H1 (cell line): Measurements from ENCODE around the gene ST8SIA5. TPM values are rescaled to one million over a fixed set of nuclear protein-coding genes. Genes with fewer than 3 reads are reported as not detected.

Experiments
- CTCF ChIA-PET: fragments of 300-600 bp; sonication (Branson Sonifier 250); formaldehyde crosslinking; loops from one replicate; lab custom pipeline; 2021; ENCODE audit not compliant: partially characterized antibody; lab: Charles Lee
- POLR2A ChIA-PET: fragments of 300-600 bp; sonication (Branson Sonifier 250); formaldehyde crosslinking; loops from one replicate; lab custom pipeline; 2021; ENCODE audit warnings: inconsistent platforms; ENCODE audit not compliant: partially characterized antibody; lab: Charles Lee
- DNase-seq, 2 experiments: peaks; one replicate each; pipeline versions ENCODE4 v3.0.0 to v3.0.0-alpha.2; 2010 to 2022; ENCODE audit warnings: low spot score in 2 of 2, low read depth in 1 of 2, mixed read lengths in 1 of 2
- FAIRE-seq: peaks from 2 replicates; lab custom pipeline; 2011; peaks lifted over from hg19 to GRCh38; lab: Jason Lieb, UNC
- H2AFZ ChIP-seq: 2 replicates; pipeline ENCODE4 v1.8.1; 2012; ENCODE audit warnings: low read length, inconsistent platforms
- H2AK5ac ChIP-seq: 2 replicates; pipeline ENCODE4 v1.6.1; 2013; ENCODE audit warnings: low read depth, low read length
- H2BK120ac ChIP-seq: replicated peaks from 2 replicates; pipeline ENCODE3; 2013; ENCODE audit warnings: low read depth, low read length, inconsistent platforms
- H2BK12ac ChIP-seq: 2 replicates; pipeline ENCODE4 v1.6.1; 2013; ENCODE audit warnings: low read depth, low read length
- H2BK15ac ChIP-seq: 2 replicates; pipeline ENCODE4 v1.6.1; 2013; ENCODE audit warnings: low read length
- H2BK20ac ChIP-seq: 2 replicates; pipeline ENCODE4 v1.6.1; 2013; ENCODE audit warnings: low read length
- H2BK5ac ChIP-seq: 2 replicates; pipeline ENCODE4 v1.6.1; 2013; ENCODE audit warnings: low read depth, low read length
- H3K14ac ChIP-seq: 2 replicates; pipeline ENCODE4 v1.6.1; 2013; ENCODE audit warnings: inconsistent platforms; ENCODE audit not compliant: insufficient read length
- H3K18ac ChIP-seq: 2 replicates; pipeline ENCODE4 v1.6.1; 2013; ENCODE audit warnings: low read length; ENCODE audit errors: extremely low read depth
- H3K23ac ChIP-seq: 2 replicates; pipeline ENCODE4 v1.6.1; 2013; ENCODE audit warnings: inconsistent platforms; ENCODE audit not compliant: insufficient read length
- H3K23me2 ChIP-seq: 2 replicates; pipeline ENCODE4 v1.6.1; 2013; ENCODE audit warnings: low read depth, low read length
- H3K27ac ChIP-seq: 2 replicates; pipeline ENCODE4 v1.6.1; 2011; ENCODE audit warnings: low read depth, low read length, inconsistent platforms
- H3K27me3 ChIP-seq, 4 experiments: replicated peaks in 1 of 4; 1 replicate in 1 of 4; 2 replicates in 3 of 4; pipeline versions ENCODE4 v1.6.1 to v1.8.1; 2011 to 2013; ENCODE audit warnings: low read length in 3 of 4, mild to moderate bottlenecking in 3 of 4, inconsistent platforms in 2 of 4, mixed read lengths in 2 of 4, moderate library complexity in 1 of 4; ENCODE audit not compliant: control insufficient read depth in 3 of 4, insufficient read depth in 3 of 4; ENCODE audit errors: extremely low read depth in 1 of 4
- H3K36me3 ChIP-seq, 4 experiments: 2 replicates each; pipeline versions ENCODE4 v1.6.1 to v1.8.1; 2011 to 2013; ENCODE audit warnings: mild to moderate bottlenecking in 4 of 4, low read length in 3 of 4, moderate library complexity in 2 of 4, control low read depth in 1 of 4, inconsistent platforms in 1 of 4; ENCODE audit not compliant: insufficient read depth in 4 of 4, control insufficient read depth in 2 of 4
- H3K4ac ChIP-seq: replicated peaks from 2 replicates; pipeline ENCODE3; 2013; ENCODE audit warnings: low read length, low read depth, mixed read lengths, inconsistent platforms; ENCODE audit not compliant: insufficient read length
- H3K4me1 ChIP-seq, 4 experiments: replicated peaks in 1 of 4; 1 replicate in 1 of 4; 2 replicates in 3 of 4; pipeline versions ENCODE4 v1.6.1 to v1.8.1; 2011 to 2013; ENCODE audit warnings: low read length in 3 of 4, inconsistent platforms in 2 of 4, mixed read lengths in 1 of 4; ENCODE audit not compliant: insufficient read depth in 4 of 4, control insufficient read depth in 3 of 4
- H3K4me2 ChIP-seq, 2 experiments: 2 replicates each; pipeline versions ENCODE4 v1.6.1 to v1.8.1; 2011 to 2013; ENCODE audit warnings: low read depth in 2 of 2, low read length in 2 of 2, control low read depth in 1 of 2, inconsistent platforms in 1 of 2, mild to moderate bottlenecking in 1 of 2; ENCODE audit not compliant: insufficient read depth in 1 of 2
- H3K4me3 ChIP-seq, 4 experiments: fragments of 200-600, 300-600 bp in 1 of 4; sonication (generic), shearing (Covaris generic), sonication (Bioruptor Twin) in 1 of 4; 2 replicates each; pipeline versions ENCODE4 v1.5.1 to v1.8.1; 2011 to 2016; ENCODE audit warnings: low read length in 4 of 4, low read depth in 3 of 4, control low read depth in 2 of 4, inconsistent platforms in 2 of 4, mild to moderate bottlenecking in 2 of 4, mixed read lengths in 1 of 4, moderate library complexity in 1 of 4; ENCODE audit not compliant: insufficient read depth in 2 of 4; ENCODE audit errors: extremely low read depth in 1 of 4
- H3K56ac ChIP-seq: replicated peaks from 2 replicates; pipeline ENCODE3; 2013; ENCODE audit warnings: low read depth, mild to moderate bottlenecking, mixed read lengths, low read length, inconsistent platforms; ENCODE audit not compliant: insufficient read length
- H3K79me1 ChIP-seq: 2 replicates; pipeline ENCODE4 v1.6.1; 2013; ENCODE audit warnings: low read depth, low read length, control low read depth
- H3K79me2 ChIP-seq, 2 experiments: 2 replicates each; pipeline versions ENCODE4 v1.6.1 to v1.8.1; 2012 to 2013; ENCODE audit warnings: low read length in 2 of 2, mild to moderate bottlenecking in 2 of 2, inconsistent platforms in 1 of 2; ENCODE audit not compliant: insufficient read depth in 2 of 2, control insufficient read depth in 1 of 2
- H3K9ac ChIP-seq, 4 experiments: replicated peaks in 1 of 4; 1 replicate in 1 of 4; 2 replicates in 3 of 4; pipeline versions ENCODE4 v1.6.1 to v1.8.1; 2011 to 2013; ENCODE audit warnings: low read depth in 3 of 4, low read length in 3 of 4, control low read depth in 2 of 4, mild to moderate bottlenecking in 2 of 4, moderate library complexity in 2 of 4, inconsistent platforms in 1 of 4; ENCODE audit errors: extremely low read depth in 1 of 4
- H3K9me3 ChIP-seq, 2 experiments: 2 replicates each; pipeline versions ENCODE4 v1.6.1 to v1.8.1; 2012 to 2013; ENCODE audit warnings: mild to moderate bottlenecking in 2 of 2, moderate library complexity in 2 of 2, control low read depth in 1 of 2, inconsistent platforms in 1 of 2, low read depth in 1 of 2, low read length in 1 of 2, mixed read lengths in 1 of 2; ENCODE audit not compliant: insufficient read depth in 2 of 2
- H4K20me1 ChIP-seq, 2 experiments: replicated peaks in 1 of 2; 2 replicates each; pipeline versions ENCODE3 to v1.8.1; 2011 to 2013; ENCODE audit warnings: inconsistent platforms in 2 of 2, low read length in 2 of 2, mild to moderate bottlenecking in 1 of 2; ENCODE audit not compliant: insufficient read depth in 2 of 2, control insufficient read depth in 1 of 2
- H4K5ac ChIP-seq: 2 replicates; pipeline ENCODE4 v1.6.1; 2013; ENCODE audit warnings: low read length, low read depth, mixed read lengths, inconsistent platforms; ENCODE audit not compliant: insufficient read length
- H4K8ac ChIP-seq: 2 replicates; pipeline ENCODE4 v1.8.0; 2013; ENCODE audit warnings: mild to moderate bottlenecking, moderate library complexity, low read length, inconsistent platforms; ENCODE audit not compliant: insufficient read depth; ENCODE audit errors: extremely low read depth
- H4K91ac ChIP-seq: replicated peaks from 2 replicates; pipeline ENCODE3; 2013; ENCODE audit warnings: low read length, mixed read lengths, inconsistent platforms; ENCODE audit not compliant: insufficient read length
- BCL11A ChIP-seq, 2 experiments: IDR thresholded peaks; one replicate each; pipeline ENCODE4 v1.6.1; 2011; ENCODE audit warnings: low read depth in 2 of 2, low read length in 2 of 2, mild to moderate bottlenecking in 2 of 2
- CBX5 ChIP-seq: fragments of 300-800, 300-1000 bp; sonication (generic); IDR thresholded peaks from 2 replicates; pipeline ENCODE4 v1.7.1; 2016; ENCODE audit warnings: antibody characterized with exemption, low read length, low read depth
- CBX8 ChIP-seq: fragments of 300-800, 300-1000 bp; sonication (generic); IDR thresholded peaks from 2 replicates; pipeline ENCODE4 v1.7.1; 2016; ENCODE audit warnings: low read depth, low read length, borderline replicate concordance
- CHD2 ChIP-seq: IDR thresholded peaks from 2 replicates; pipeline ENCODE4 v1.6.1; 2012; ENCODE audit warnings: low read length, improper control_type of control experiment
- CTBP2 ChIP-seq: IDR thresholded peaks from 2 replicates; pipeline ENCODE4 v1.7.0; 2011; ENCODE audit warnings: borderline replicate concordance, mild to moderate bottlenecking, moderate library complexity, mixed read lengths, low read length; ENCODE audit not compliant: insufficient read depth, insufficient read length
- GABPA ChIP-seq: IDR thresholded peaks from 2 replicates; pipeline ENCODE4 v1.6.1; 2011; ENCODE audit warnings: mild to moderate bottlenecking, low read length, moderate library complexity, borderline replicate concordance; ENCODE audit not compliant: insufficient read depth
- HDAC6 ChIP-seq: IDR thresholded peaks from one replicate; pipeline ENCODE4 v1.7.1; 2012; ENCODE audit warnings: low read depth, mild to moderate bottlenecking, inconsistent platforms, low read length, moderate library complexity
- MAFK ChIP-seq: IDR thresholded peaks from 2 replicates; pipeline ENCODE4 v1.6.1; 2012; ENCODE audit warnings: low read depth, mild to moderate bottlenecking, improper control_type of control experiment, low read length
- NANOG ChIP-seq: IDR thresholded peaks from 2 replicates; pipeline ENCODE4 v1.6.1; 2011; ENCODE audit warnings: low read length, low read depth, mild to moderate bottlenecking, inconsistent platforms; ENCODE audit not compliant: insufficient read depth, poor library complexity, severe bottlenecking
- PHF8 ChIP-seq: fragments of 200-600 bp; sonication (generic); conservative IDR thresholded peaks from 2 replicates; pipeline ENCODE4 v1.7.1; 2012; ENCODE audit warnings: low read depth, mild to moderate bottlenecking, inconsistent platforms, low read length, moderate library complexity
- SIRT6 ChIP-seq: IDR thresholded peaks from one replicate; pipeline ENCODE4 v1.7.1; 2012; ENCODE audit warnings: low read length, inconsistent platforms
- SP2 ChIP-seq: IDR thresholded peaks from 2 replicates; pipeline ENCODE4 v1.6.1; 2012; ENCODE audit warnings: mild to moderate bottlenecking, low read length, inconsistent platforms
- SP4 ChIP-seq: IDR thresholded peaks from 2 replicates; pipeline ENCODE4 v1.6.1; 2012; ENCODE audit warnings: low read length, inconsistent platforms
- WGBS, 2 experiments: shearing (Covaris generic) in 1 of 2; methylation state at CpG; one replicate each; pipeline versions ENCODE4 v1.1.6 to v1.1.7; 2013 to 2015; ENCODE audit warnings: low lambda C conversion rate in 2 of 2, mixed read lengths in 2 of 2, inconsistent platforms in 1 of 2, low coverage in 1 of 2, missing lambda C conversion rate in 1 of 2; ENCODE audit not compliant: insufficient replicate concordance in 2 of 2, insufficient coverage in 1 of 2, insufficient read length in 1 of 2; ENCODE audit errors: extremely low coverage in 1 of 2, missing lambda C conversion rate in 1 of 2; 5-methylcytosine and 5-hydroxymethylcytosine counted together
- polyA plus RNA-seq, 7 experiments: library from polyadenylated mRNA; depleted of rRNA in 3 of 7; stranded (reverse) in 5 of 7; unstranded in 2 of 7; fragments of >200 nt in 5 of 7; fragments of 200-250 nt in 2 of 7; gene quantifications; 1 replicate in 5 of 7; 2 replicates in 1 of 7; 4 replicates in 1 of 7; pipeline versions ENCODE4 v1.2.1 to v1.2.3, GENCODE V29; 2011 to 2013; ENCODE audit warnings: missing spikeins in 2 of 7, mixed read lengths in 2 of 7
- total RNA-seq: library from RNA; stranded (reverse); fragmentation: NEBNext Ultra II Directional; extraction: Animal tissue kit (Norgen Biotek cat#: 25700); gene quantifications from 2 replicates; pipeline ENCODE4 v1.2.1, GENCODE V29; 2021

ST8SIA5 gene
- total and polyA plus RNA-seq, 2 of the 8 experiments (the other 6 are each of a cell fraction or from before 2014, with no cell fraction given), result 2.4 to 6.3 TPM

DNA sequence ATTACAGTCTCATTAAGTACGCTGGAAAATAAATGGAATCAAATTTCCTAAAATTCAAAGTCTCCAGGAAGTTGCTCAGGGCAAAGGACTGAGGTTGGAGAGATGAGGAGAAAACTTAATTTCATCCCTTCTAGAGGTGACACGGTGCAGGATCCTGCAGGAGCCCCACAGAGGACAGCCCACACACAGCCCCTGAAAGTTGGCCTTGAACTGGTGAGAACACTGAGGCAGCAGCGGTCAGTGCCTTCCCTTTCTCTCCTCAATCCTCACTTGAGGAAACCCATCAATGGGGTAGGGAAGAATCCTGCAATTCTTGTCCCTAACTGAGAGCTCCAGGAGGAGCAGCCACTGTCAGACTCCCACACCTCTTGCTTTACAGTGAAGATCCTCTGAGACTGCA, 137.3 kb downstream of the ST8SIA5 start:
- no peak overlapping the region for H2AK5ac ChIP-seq
- POLR2A ChIA-PET, result no interaction called here
- 0 out of 7 replicates have a peak, but pooled peaks cover 0 to 2% (median 0%) of the 10 kb centered on the region in 4 experiments for H3K27me3 ChIP-seq
- no peaks in the 10 kb centered on the region for H3K36me3 ChIP-seq
- H4K8ac ChIP-seq, result no peak overlapping the region
- no peak overlapping the region for H2BK15ac ChIP-seq
- no peak overlapping the region for H3K27ac ChIP-seq
- no peaks in the 10 kb centered on the region for H3K79me1 ChIP-seq
- H3K9ac ChIP-seq, result no peak overlapping the region
- no peak overlapping the region for H3K4me2 ChIP-seq
- no peak overlapping the region for H3K4ac ChIP-seq
- no peak overlapping the region for H2BK120ac ChIP-seq
- no peak overlapping the region for H2BK5ac ChIP-seq
- no peak overlapping the region for H3K56ac ChIP-seq
- H4K5ac ChIP-seq, result no peak overlapping the region
- no peaks in the 10 kb centered on the region for H3K23me2 ChIP-seq
- TF ChIP-seq MAFK (no peak), CTBP2 (no peak), SP2 (no peak), SIRT6 (no peak), CBX8 (no peak), NANOG (no peak), HDAC6 (no peak), PHF8 (no peak), SP4 (no peak), BCL11A (IDR thresholded peaks at IDR 0.05; ENCODE audit: low read depth in 2 of 2, low read length in 2 of 2) (no peak), CHD2 (no peak), GABPA (no peak), CBX5 (no peak)
- TF ChIP-seq, all 59 proteins: peak for 0
- Histone ChIP-seq H2BK12ac (no peak overlapping the region), H3K4me3 (no peak overlapping the region), H2AFZ (no peak overlapping the region), H3K18ac (no peak overlapping the region), H3K14ac (no peak overlapping the region), H3K79me2 (no peaks in the 10 kb centered on the region), H3K4me1 (peaks cover 0 to 3% (median 0%) of the 10 kb centered on the region in 4 experiments; a peak in 1 of 7 replicates), H2BK20ac (no peak overlapping the region), H4K91ac (no peak overlapping the region), H4K20me1 (no peaks in the 10 kb centered on the region), H3K9me3 (no peaks in the 10 kb centered on the region), H3K23ac (no peak overlapping the region)
- FAIRE-seq, result no peak
- 90% methylated on average over 3 of the region's 3 CpGs; no CpG with 5 or more reads in 1 of the 2 experiments for WGBS, 2 experiments
- DNase-seq, result no peak
- CTCF ChIA-PET, result interaction anchor here (0.9 to 2.5 kb wide), 4 partner anchors 9 to 431 kb away, joined by 3 to 7 read pairs (median 3); no protein-coding TSS in a partner anchor
